ENCODE data around the gene PEBP1. TPM values are rescaled to one million over a fixed set of nuclear protein-coding genes. Genes with fewer than 3 reads are reported as not detected.

Gene PEBP1
- total RNA-seq, 1 donor from 2014 or later: 124 TPM

GRCh38 chr12:118187751-118188435 is 52.0 kb downstream of the PEBP1 start:
- H3K9me3 ChIP-seq (ENCODE audit: control insufficient read depth in 3 of 3, low read length in 3 of 3): no peaks in the 10 kb centered on the region
- peaks cover 0 to 2% (median 0%) of the 10 kb centered on the region in 3 donors for H3K36me3 ChIP-seq (ENCODE audit: control insufficient read depth in 3 of 3, insufficient read depth in 3 of 3, low read length in 3 of 3)
- H3K9ac ChIP-seq (ENCODE audit: low read depth in 1 of 3, low read length in 3 of 3): peak overlapping the region in 1 of 3 donors; percentile 16
- no peaks in the 10 kb centered on the region for H3K27me3 ChIP-seq (ENCODE audit: control insufficient read depth in 3 of 3, insufficient read depth in 3 of 3, low read length in 3 of 3)
- H3K4me3 ChIP-seq (ENCODE audit: low read length in 3 of 3): no peak overlapping the region
- peak overlapping the region; percentile 12 for H3K27ac ChIP-seq (ENCODE audit: low read depth, low read length)
- H3K4me1 ChIP-seq (ENCODE audit: control insufficient read depth in 3 of 3, insufficient read depth in 3 of 3, low read length in 3 of 3): peaks cover 13 to 30% (median 23%) of the 10 kb centered on the region in 3 donors

- Histone ChIP-seq H3K9ac (ENCODE audit: low read depth in 1 of 3, low read length in 3 of 3) (peak overlapping the region; percentile 35 to 85 (median 79)), H3K4me1 (ENCODE audit: control insufficient read depth in 3 of 3, insufficient read depth in 3 of 3, low read length in 3 of 3) (peaks cover 13 to 25% (median 15%) of the 10 kb centered on the region in 3 donors), H3K9me3 (ENCODE audit: control insufficient read depth in 3 of 3, low read length in 3 of 3) (no peaks in the 10 kb centered on the region), H3K4me3 (ENCODE audit: low read length in 3 of 3) (peak overlapping the region; percentile 36 to 78 (median 46)), H3K27ac (ENCODE audit: low read depth, low read length) (peak overlapping the region; percentile 11), H3K36me3 (ENCODE audit: control insufficient read depth in 3 of 3, insufficient read depth in 3 of 3, low read length in 3 of 3) (peaks cover 0 to 2% (median 0%) of the 10 kb centered on the region in 3 donors), H3K27me3 (ENCODE audit: control insufficient read depth in 3 of 3, insufficient read depth in 3 of 3, low read length in 3 of 3) (no peaks in the 10 kb centered on the region)
These were observed 52.9 kb downstream of the PEBP1 start for GRCh38 chr12:118188690-118189371.

GRCh38 chr12:118189741-118190191 is 53.8 kb downstream of the PEBP1 start:
- no peaks in the 10 kb centered on the region for H3K36me3 ChIP-seq (ENCODE audit: control insufficient read depth in 3 of 3, insufficient read depth in 3 of 3, low read length in 3 of 3)
- peaks cover 13 to 22% (median 14%) of the 10 kb centered on the region in 3 donors for H3K4me1 ChIP-seq (ENCODE audit: control insufficient read depth in 3 of 3, insufficient read depth in 3 of 3, low read length in 3 of 3)
- no peaks in the 10 kb centered on the region for H3K27me3 ChIP-seq (ENCODE audit: control insufficient read depth in 3 of 3, insufficient read depth in 3 of 3, low read length in 3 of 3)
- H3K9ac ChIP-seq (ENCODE audit: low read depth in 1 of 3, low read length in 3 of 3): peak overlapping the region; percentile 79 to 85 (median 83)
- H3K4me3 ChIP-seq (ENCODE audit: low read length in 3 of 3): peak overlapping the region; percentile 77 to 78 (median 78)
- no peaks in the 10 kb centered on the region for H3K9me3 ChIP-seq (ENCODE audit: control insufficient read depth in 3 of 3, low read length in 3 of 3)
- peak overlapping the region; percentile 51 for H3K27ac ChIP-seq (ENCODE audit: low read depth, low read length)

GRCh38 chr12:118190266-118190665 is 54.3 kb downstream of the PEBP1 start:
- H3K27ac ChIP-seq (ENCODE audit: low read depth, low read length): peak overlapping the region; percentile 51
- no peaks in the 10 kb centered on the region for H3K27me3 ChIP-seq (ENCODE audit: control insufficient read depth in 3 of 3, insufficient read depth in 3 of 3, low read length in 3 of 3)
- H3K9me3 ChIP-seq (ENCODE audit: control insufficient read depth in 3 of 3, low read length in 3 of 3): no peaks in the 10 kb centered on the region
- H3K4me1 ChIP-seq (ENCODE audit: control insufficient read depth in 3 of 3, insufficient read depth in 3 of 3, low read length in 3 of 3): peaks cover 13 to 22% (median 14%) of the 10 kb centered on the region in 3 donors
- peak overlapping the region; percentile 77 to 78 (median 78) for H3K4me3 ChIP-seq (ENCODE audit: low read length in 3 of 3)
- peak overlapping the region; percentile 63 to 85 (median 79) for H3K9ac ChIP-seq (ENCODE audit: low read depth in 1 of 3, low read length in 3 of 3)
- no peaks in the 10 kb centered on the region for H3K36me3 ChIP-seq (ENCODE audit: control insufficient read depth in 3 of 3, insufficient read depth in 3 of 3, low read length in 3 of 3)

GRCh38 chr12:118193477-118193876 is 57.6 kb downstream of the PEBP1 start:
- no peak overlapping the region for H3K4me3 ChIP-seq (ENCODE audit: low read length in 3 of 3)
- no peaks in the 10 kb centered on the region for H3K9me3 ChIP-seq (ENCODE audit: control insufficient read depth in 3 of 3, low read length in 3 of 3)
- H3K9ac ChIP-seq (ENCODE audit: low read depth in 1 of 3, low read length in 3 of 3): no peak overlapping the region
- H3K27me3 ChIP-seq (ENCODE audit: control insufficient read depth in 3 of 3, insufficient read depth in 3 of 3, low read length in 3 of 3): no peaks in the 10 kb centered on the region
- H3K36me3 ChIP-seq (ENCODE audit: control insufficient read depth in 3 of 3, insufficient read depth in 3 of 3, low read length in 3 of 3): peaks cover under 1 to 5% (median 3%) of the 10 kb centered on the region in 3 donors
- H3K27ac ChIP-seq (ENCODE audit: low read depth, low read length): no peak overlapping the region
- H3K4me1 ChIP-seq (ENCODE audit: control insufficient read depth in 3 of 3, insufficient read depth in 3 of 3, low read length in 3 of 3): peaks cover 5 to 11% (median 7%) of the 10 kb centered on the region in 3 donors

GRCh38 chr12:118193958-118194357 is 58.0 kb downstream of the PEBP1 start:
- no peak overlapping the region for H3K4me3 ChIP-seq (ENCODE audit: low read length in 3 of 3)
- H3K27ac ChIP-seq (ENCODE audit: low read depth, low read length): no peak overlapping the region
- no peak overlapping the region for H3K9ac ChIP-seq (ENCODE audit: low read depth in 1 of 3, low read length in 3 of 3)
- H3K4me1 ChIP-seq (ENCODE audit: control insufficient read depth in 3 of 3, insufficient read depth in 3 of 3, low read length in 3 of 3): peaks cover under 1 to 11% (median 5%) of the 10 kb centered on the region in 3 donors
- no peaks in the 10 kb centered on the region for H3K9me3 ChIP-seq (ENCODE audit: control insufficient read depth in 3 of 3, low read length in 3 of 3)
- H3K27me3 ChIP-seq (ENCODE audit: control insufficient read depth in 3 of 3, insufficient read depth in 3 of 3, low read length in 3 of 3): no peaks in the 10 kb centered on the region
- peaks cover 5 to 9% (median 6%) of the 10 kb centered on the region in 3 donors for H3K36me3 ChIP-seq (ENCODE audit: control insufficient read depth in 3 of 3, insufficient read depth in 3 of 3, low read length in 3 of 3)

Other genes starting within 250 kb of the PEBP1 start
- under 0.01 TPM for gene KSR2, start 167.1 kb upstream of the PEBP1 start, total RNA-seq
- gene RFC5, start 119.4 kb upstream of the PEBP1 start, total RNA-seq: 16.7 TPM
- 96.6 TPM for gene WSB2, start 74.9 kb upstream of the PEBP1 start, total RNA-seq
- 20.4 TPM for gene VSIG10, start 32.1 kb upstream of the PEBP1 start, total RNA-seq
- 9.4 TPM for gene TAOK3, start 236.8 kb downstream of the PEBP1 start, total RNA-seq
- 26.1 TPM for gene SUDS3, start 240.4 kb downstream of the PEBP1 start, total RNA-seq